ENCODE measurements around the gene WDR43.

The WDR43 gene

DNA sequence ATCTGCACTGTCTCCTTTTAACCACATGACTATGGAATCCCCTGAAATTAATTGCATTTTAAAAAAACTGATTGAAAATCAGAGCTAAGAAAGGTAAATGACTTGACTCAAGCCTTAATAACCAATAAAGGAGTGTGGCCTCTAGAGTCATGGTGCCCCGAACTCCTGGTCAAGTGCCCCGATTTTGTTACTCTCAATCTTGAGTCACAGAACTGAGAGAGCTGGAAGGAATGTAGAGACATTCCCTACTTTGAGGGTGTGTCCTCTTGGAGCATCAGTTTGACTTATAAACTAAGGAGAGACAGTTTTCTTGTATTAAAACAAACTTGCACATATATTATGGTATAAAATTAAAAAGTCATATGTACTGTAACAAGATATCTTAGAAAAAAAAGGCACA lies 2.4 kb downstream of the WDR43 start:
- H3K9me3 ChIP-seq (ENCODE audit: severe bottlenecking) = no peaks in the 10 kb centered on the region
- TF ChIP-seq, protein P1, sequence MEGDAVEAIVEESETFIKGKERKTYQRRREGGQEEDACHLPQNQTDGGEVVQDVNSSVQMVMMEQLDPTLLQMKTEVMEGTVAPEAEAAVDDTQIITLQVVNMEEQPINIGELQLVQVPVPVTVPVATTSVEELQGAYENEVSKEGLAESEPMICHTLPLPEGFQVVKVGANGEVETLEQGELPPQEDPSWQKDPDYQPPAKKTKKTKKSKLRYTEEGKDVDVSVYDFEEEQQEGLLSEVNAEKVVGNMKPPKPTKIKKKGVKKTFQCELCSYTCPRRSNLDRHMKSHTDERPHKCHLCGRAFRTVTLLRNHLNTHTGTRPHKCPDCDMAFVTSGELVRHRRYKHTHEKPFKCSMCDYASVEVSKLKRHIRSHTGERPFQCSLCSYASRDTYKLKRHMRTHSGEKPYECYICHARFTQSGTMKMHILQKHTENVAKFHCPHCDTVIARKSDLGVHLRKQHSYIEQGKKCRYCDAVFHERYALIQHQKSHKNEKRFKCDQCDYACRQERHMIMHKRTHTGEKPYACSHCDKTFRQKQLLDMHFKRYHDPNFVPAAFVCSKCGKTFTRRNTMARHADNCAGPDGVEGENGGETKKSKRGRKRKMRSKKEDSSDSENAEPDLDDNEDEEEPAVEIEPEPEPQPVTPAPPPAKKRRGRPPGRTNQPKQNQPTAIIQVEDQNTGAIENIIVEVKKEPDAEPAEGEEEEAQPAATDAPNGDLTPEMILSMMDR (IDR thresholded peaks at IDR 0.05; ENCODE audit: low read depth, low read length) = no peak
- no peak for DNase-seq
- peaks cover 19% of the 10 kb centered on the region for H3K36me3 ChIP-seq
- no peak overlapping the region for H3K4me3 ChIP-seq (ENCODE audit: low read depth, low read length)
- H3K27me3 ChIP-seq (ENCODE audit: insufficient read depth, low read depth, severe bottlenecking) = no peaks in the 10 kb centered on the region
- no peak overlapping the region for H3K27ac ChIP-seq

DNA sequence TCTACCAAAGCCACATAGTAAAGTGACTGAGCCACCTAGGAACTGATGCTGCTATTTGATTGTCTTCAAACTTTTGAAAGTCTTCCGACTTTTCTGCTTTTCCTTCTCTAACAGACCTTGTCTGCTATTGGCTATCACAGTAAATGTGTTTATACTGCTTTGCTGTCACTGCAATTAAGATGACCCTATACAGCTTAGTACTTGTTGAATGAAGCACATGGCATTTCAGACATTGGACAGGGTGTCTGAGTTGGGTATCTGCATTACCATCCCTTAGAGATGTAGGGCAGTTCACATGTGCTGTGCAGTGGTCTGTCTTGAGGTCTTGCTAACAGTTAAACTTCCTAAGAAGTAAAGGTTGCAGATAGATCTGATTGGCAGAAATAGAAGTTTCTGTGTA lies 3.6 kb downstream of the WDR43 start:
- Histone ChIP-seq H3K4me3 (ENCODE audit: low read depth, low read length) (no peak overlapping the region), H3K9me3 (ENCODE audit: severe bottlenecking) (no peaks in the 10 kb centered on the region), H3K36me3 (peaks cover 29% of the 10 kb centered on the region)

DNA sequence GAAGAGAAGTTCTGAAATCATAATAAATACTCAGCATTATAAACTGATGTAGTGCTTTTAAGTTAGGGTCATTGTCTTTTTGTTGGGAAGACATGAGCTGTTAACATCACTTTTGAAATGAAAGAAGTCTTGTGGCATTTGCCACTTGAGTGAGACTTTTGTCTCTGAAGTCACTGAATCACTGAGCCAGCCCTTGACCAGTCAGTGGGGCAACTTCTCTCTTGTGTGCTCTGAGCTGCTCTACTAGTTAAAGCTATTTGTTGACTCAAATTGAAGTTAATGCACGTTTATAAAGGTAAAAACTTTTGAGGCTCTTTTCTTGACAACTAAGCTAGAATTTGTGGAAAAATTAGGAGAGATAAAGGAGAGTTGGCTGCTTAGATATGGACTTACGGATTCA lies 6.7 kb downstream of the WDR43 start:
- Histone ChIP-seq H3K27ac (no peak overlapping the region), H3K9me3 (ENCODE audit: severe bottlenecking) (no peaks in the 10 kb centered on the region), H3K4me3 (ENCODE audit: low read depth, low read length) (no peak overlapping the region), H3K36me3 (peaks cover 54% of the 10 kb centered on the region), H3K27me3 (ENCODE audit: insufficient read depth, low read depth, severe bottlenecking) (no peaks in the 10 kb centered on the region)
- no peak for DNase-seq
- TF ChIP-seq, protein P1 (IDR thresholded peaks at IDR 0.05; ENCODE audit: low read depth, low read length) = no peak

More for the DNA sequence above, 3.6 kb downstream of the WDR43 start:
- no peak overlapping the region for H3K27ac ChIP-seq
- no peaks in the 10 kb centered on the region for H3K27me3 ChIP-seq (ENCODE audit: insufficient read depth, low read depth, severe bottlenecking)
- TF ChIP-seq, protein P1 (IDR thresholded peaks at IDR 0.05; ENCODE audit: low read depth, low read length) = no peak
- DNase-seq = no peak

DNA sequence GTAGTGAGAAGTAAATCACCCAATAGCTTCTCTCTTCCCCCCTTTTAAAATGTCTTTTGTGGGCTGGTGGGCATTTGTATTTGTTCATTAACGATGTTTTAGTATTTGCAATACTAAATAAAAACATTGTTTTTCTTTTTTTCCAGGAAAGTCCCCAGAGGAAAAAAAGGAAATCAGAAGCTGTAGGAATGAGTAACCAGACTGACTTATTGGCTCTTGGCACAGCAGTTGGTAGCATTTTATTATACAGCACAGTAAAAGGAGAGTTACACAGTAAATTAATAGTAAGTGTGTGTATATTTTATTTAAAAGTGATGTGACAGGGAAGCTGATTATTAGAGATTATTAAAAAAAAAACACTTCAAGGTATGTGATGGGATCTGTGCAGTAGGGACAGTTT lies 7.4 kb downstream of the WDR43 start:
- TF ChIP-seq, protein P1 (IDR thresholded peaks at IDR 0.05; ENCODE audit: low read depth, low read length) = no peak
- H3K27me3 ChIP-seq (ENCODE audit: insufficient read depth, low read depth, severe bottlenecking) = no peaks in the 10 kb centered on the region
- DNase-seq = no peak
- no peaks in the 10 kb centered on the region for H3K9me3 ChIP-seq (ENCODE audit: severe bottlenecking)
- no peak overlapping the region for H3K27ac ChIP-seq
- H3K4me3 ChIP-seq (ENCODE audit: low read depth, low read length) = no peak overlapping the region
- H3K36me3 ChIP-seq = peaks cover 54% of the 10 kb centered on the region

DNA sequence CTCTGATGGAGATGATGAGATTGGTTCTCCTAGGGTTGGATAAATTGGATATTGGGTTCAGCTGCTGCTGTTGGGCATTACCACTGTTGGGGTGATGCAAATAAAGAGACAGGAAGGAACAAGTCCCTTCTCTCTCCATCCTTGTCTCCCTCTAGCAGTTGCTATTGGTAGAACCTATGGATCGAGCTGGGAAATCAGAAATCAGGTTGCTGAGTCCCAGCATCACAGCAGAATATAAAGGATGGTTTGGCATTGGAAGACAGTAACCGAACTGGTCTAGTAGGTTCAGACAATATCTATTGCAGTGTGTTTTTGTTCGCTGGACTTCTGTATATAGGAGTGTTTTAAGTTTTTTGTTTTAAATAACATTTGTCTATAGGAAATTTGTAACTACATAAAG lies 8.1 kb downstream of the WDR43 start:
- H3K9me3 ChIP-seq (ENCODE audit: severe bottlenecking) = no peaks in the 10 kb centered on the region
- no peak overlapping the region for H3K4me3 ChIP-seq (ENCODE audit: low read depth, low read length)
- TF ChIP-seq, protein P1 (IDR thresholded peaks at IDR 0.05; ENCODE audit: low read depth, low read length) = no peak
- peaks cover 56% of the 10 kb centered on the region for H3K36me3 ChIP-seq
- DNase-seq = no peak
- H3K27ac ChIP-seq = no peak overlapping the region
- H3K27me3 ChIP-seq (ENCODE audit: insufficient read depth, low read depth, severe bottlenecking) = no peaks in the 10 kb centered on the region

DNA sequence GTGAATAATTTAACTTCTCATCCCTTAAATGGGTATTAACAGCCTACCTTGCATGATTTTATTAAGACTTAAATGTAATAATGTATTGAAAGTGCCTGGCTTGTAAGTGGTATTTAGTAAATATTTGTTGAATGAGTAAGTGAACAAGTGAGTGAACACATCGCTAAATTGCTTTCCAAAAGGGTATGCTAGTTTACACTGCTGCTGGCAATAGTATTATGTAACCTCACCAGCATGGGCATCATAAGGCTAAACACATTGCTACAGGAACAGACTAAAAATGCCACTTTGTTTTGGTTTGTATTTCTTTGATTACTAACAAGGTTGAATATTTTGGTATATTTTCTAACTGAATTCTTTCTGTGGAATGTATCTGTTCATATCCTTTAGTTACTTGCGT lies 9.8 kb downstream of the WDR43 start:
- Histone ChIP-seq H3K27me3 (ENCODE audit: insufficient read depth, low read depth, severe bottlenecking) (no peaks in the 10 kb centered on the region), H3K9me3 (ENCODE audit: severe bottlenecking) (no peaks in the 10 kb centered on the region), H3K4me3 (ENCODE audit: low read depth, low read length) (no peak overlapping the region), H3K27ac (no peak overlapping the region), H3K36me3 (peaks cover 72% of the 10 kb centered on the region)
- no peak for DNase-seq
- TF ChIP-seq, protein P1 (IDR thresholded peaks at IDR 0.05; ENCODE audit: low read depth, low read length) = no peak

Measured in WERI-Rb-1 (cell line).